Astrocyte (in vitro differentiated cells and primary cell): ENCODE measurements around the gene SLC12A3.

Source experiments
- EZH2 ChIP-seq: IDR thresholded peaks from 2 replicates; pipeline ENCODE4 v1.6.1; 2012; ENCODE audit warnings: mild to moderate bottlenecking, low read length, inconsistent platforms; ENCODE audit not compliant: insufficient read depth
- TF ChIP-seq, protein P1 (sequence below): IDR thresholded peaks from 2 replicates; pipeline ENCODE4 v1.5.1; 2011; ENCODE audit warnings: low read depth, mild to moderate bottlenecking, inconsistent platforms, low read length, moderate library complexity; ENCODE audit not compliant: insufficient read depth

DNA sequence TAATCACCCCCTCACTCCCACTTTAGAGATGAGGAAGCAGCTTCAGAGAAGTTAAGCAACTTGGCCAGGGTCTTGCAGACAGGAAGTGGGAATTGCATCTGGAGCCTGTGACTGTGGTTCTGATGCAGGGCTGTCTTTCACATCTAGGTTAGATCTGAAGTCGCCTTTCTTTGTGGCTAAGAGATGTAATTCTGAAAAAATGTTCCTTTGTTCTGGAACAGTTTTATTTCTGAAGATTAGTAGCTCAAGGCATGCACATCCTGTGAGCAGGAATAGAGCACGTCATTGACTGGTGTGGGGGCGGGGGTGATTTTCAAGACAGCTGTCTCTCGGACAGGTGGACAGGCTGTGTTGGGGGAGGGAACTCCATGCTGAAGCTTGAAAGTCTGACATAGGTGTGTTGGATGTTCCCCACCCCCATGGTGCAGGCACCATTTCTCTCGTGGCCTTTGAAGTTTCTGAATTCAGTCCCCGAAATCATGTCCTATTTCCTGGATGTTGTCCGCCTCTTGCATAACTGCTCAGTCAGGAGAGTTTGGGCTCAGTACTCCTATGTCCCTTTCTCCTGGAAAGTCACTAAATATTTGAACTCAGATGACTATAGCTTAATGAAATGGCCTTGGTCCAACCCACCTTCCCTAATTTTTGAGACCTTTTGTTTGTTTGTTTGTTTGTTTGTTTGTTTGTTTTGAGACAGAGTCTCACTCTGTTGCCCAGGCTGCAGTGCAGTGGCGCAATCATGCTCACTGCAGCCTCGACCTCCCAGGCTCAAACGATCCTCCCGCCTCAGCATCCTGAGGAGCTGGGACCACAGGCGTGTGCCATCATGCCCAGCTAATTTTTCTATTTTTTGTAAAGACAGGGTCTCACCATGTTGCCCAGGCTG, 45.9 kb downstream of the SLC12A3 start:
- TF ChIP-seq, protein P1, sequence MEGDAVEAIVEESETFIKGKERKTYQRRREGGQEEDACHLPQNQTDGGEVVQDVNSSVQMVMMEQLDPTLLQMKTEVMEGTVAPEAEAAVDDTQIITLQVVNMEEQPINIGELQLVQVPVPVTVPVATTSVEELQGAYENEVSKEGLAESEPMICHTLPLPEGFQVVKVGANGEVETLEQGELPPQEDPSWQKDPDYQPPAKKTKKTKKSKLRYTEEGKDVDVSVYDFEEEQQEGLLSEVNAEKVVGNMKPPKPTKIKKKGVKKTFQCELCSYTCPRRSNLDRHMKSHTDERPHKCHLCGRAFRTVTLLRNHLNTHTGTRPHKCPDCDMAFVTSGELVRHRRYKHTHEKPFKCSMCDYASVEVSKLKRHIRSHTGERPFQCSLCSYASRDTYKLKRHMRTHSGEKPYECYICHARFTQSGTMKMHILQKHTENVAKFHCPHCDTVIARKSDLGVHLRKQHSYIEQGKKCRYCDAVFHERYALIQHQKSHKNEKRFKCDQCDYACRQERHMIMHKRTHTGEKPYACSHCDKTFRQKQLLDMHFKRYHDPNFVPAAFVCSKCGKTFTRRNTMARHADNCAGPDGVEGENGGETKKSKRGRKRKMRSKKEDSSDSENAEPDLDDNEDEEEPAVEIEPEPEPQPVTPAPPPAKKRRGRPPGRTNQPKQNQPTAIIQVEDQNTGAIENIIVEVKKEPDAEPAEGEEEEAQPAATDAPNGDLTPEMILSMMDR: no peak
- TF ChIP-seq EZH2: no peak
